Ectodermal cell (in vitro differentiated cells): ENCODE data around the gene UBAC1.
"Not testable (repeated sequence)": the region's sequence is repeated elsewhere in the genome, so short reads cannot be mapped to it uniquely, and the experiment has no call there.

ENCODE experiments used
- H3K27ac ChIP-seq: 2 replicates; pipeline ENCODE4 v1.7.0; 2013; ENCODE audit warnings: mild to moderate bottlenecking, low read depth, low read length; ENCODE audit not compliant: insufficient read depth, poor library complexity, severe bottlenecking
- H3K27me3 ChIP-seq: 2 replicates; pipeline ENCODE4 v1.7.0; 2013; ENCODE audit warnings: mild to moderate bottlenecking, low read length; ENCODE audit not compliant: insufficient read depth, control insufficient read depth, poor library complexity, severe bottlenecking
- H3K36me3 ChIP-seq: one replicate; pipeline ENCODE4 v1.7.0; 2013; ENCODE audit warnings: low read length; ENCODE audit not compliant: control insufficient read depth, insufficient read depth
- H3K4me1 ChIP-seq: one replicate; pipeline ENCODE4 v1.7.0; 2013; ENCODE audit warnings: low read length; ENCODE audit not compliant: control insufficient read depth, insufficient read depth
- H3K4me3 ChIP-seq: 2 replicates; pipeline ENCODE4 v1.7.0; 2013; ENCODE audit warnings: low read depth, low read length, control low read depth; ENCODE audit not compliant: insufficient read depth
- H3K9me3 ChIP-seq: 2 replicates; pipeline ENCODE4 v1.7.0; 2013; ENCODE audit warnings: mild to moderate bottlenecking, low read length, moderate library complexity; ENCODE audit not compliant: control insufficient read depth
- WGBS, 2 experiments: methylation state at CpG; one replicate each; pipeline ENCODE4 v1.1.7; 2013; ENCODE audit warnings: missing lambda C conversion rate in 2 of 2; 5-methylcytosine and 5-hydroxymethylcytosine counted together

UBAC1 gene

GRCh38 chr9:135901826-135902225 is 59.3 kb downstream of the UBAC1 start:
- no peak overlapping the region for H3K27ac ChIP-seq
- no peak overlapping the region for H3K4me3 ChIP-seq
- no peaks in the 10 kb centered on the region for H3K9me3 ChIP-seq
- peaks cover 7% of the 10 kb centered on the region for H3K36me3 ChIP-seq
- 91 to 96% methylated on average over 2 of the region's 2 CpGs for WGBS, 2 experiments
- H3K27me3 ChIP-seq = no peaks in the 10 kb centered on the region
- peaks cover 7% of the 10 kb centered on the region for H3K4me1 ChIP-seq

GRCh38 chr9:135901031-135901758 is 60.0 kb downstream of the UBAC1 start:
- Histone ChIP-seq H3K36me3 (peaks cover 7% of the 10 kb centered on the region), H3K9me3 (no peaks in the 10 kb centered on the region), H3K27me3 (no peaks in the 10 kb centered on the region), H3K4me1 (peaks cover 7% of the 10 kb centered on the region), H3K27ac (no peak overlapping the region), H3K4me3 (no peak overlapping the region)
- WGBS, 2 experiments = 95% methylated on average over 9 of the region's 9 CpGs

- no peak overlapping the region for H3K27ac ChIP-seq
- WGBS, 2 experiments = 95 to 97% methylated on average over 11 of the region's 11 CpGs
- H3K4me3 ChIP-seq = no peak overlapping the region
- H3K36me3 ChIP-seq = peaks cover 9% of the 10 kb centered on the region
- no peaks in the 10 kb centered on the region for H3K9me3 ChIP-seq
- H3K4me1 ChIP-seq = no peaks in the 10 kb centered on the region
- no peaks in the 10 kb centered on the region for H3K27me3 ChIP-seq
Observed at GRCh38 chr9:135898634-135899407, 62.4 kb downstream of the UBAC1 start.

- no peaks in the 10 kb centered on the region for H3K9me3 ChIP-seq
- H3K36me3 ChIP-seq = peaks cover 6% of the 10 kb centered on the region
- no peak overlapping the region for H3K27ac ChIP-seq
- 96 to 97% methylated on average over 2 of the region's 2 CpGs for WGBS, 2 experiments
- no peaks in the 10 kb centered on the region for H3K27me3 ChIP-seq
- H3K4me3 ChIP-seq = no peak overlapping the region
- no peaks in the 10 kb centered on the region for H3K4me1 ChIP-seq
Observed at GRCh38 chr9:135896626-135897025, 64.5 kb downstream of the UBAC1 start.

GRCh38 chr9:135896205-135896604 is 65.0 kb downstream of the UBAC1 start:
- Histone ChIP-seq H3K9me3 (no peaks in the 10 kb centered on the region), H3K4me3 (no peak overlapping the region), H3K27me3 (no peaks in the 10 kb centered on the region), H3K36me3 (peaks cover 4% of the 10 kb centered on the region), H3K27ac (no peak overlapping the region), H3K4me1 (peaks cover 4% of the 10 kb centered on the region)
- WGBS, 2 experiments = 98 to 100% methylated on average over 2 of the region's 3 CpGs

GRCh38 chr9:135895202-135895848 is 65.8 kb downstream of the UBAC1 start:
- WGBS, 2 experiments = 95 to 100% methylated on average over 2 to 4 of the region's 4 CpGs

GRCh38 chr9:135893104-135893503 is 68.1 kb downstream of the UBAC1 start:
- 94 to 95% methylated on average over 1 of the region's 1 CpG for WGBS, 2 experiments
- H3K36me3 ChIP-seq = peaks cover 2% of the 10 kb centered on the region
- no peaks in the 10 kb centered on the region for H3K9me3 ChIP-seq
- H3K4me1 ChIP-seq = peaks cover 34% of the 10 kb centered on the region
- no peak overlapping the region for H3K27ac ChIP-seq
- no peak overlapping the region for H3K4me3 ChIP-seq
- no peaks in the 10 kb centered on the region for H3K27me3 ChIP-seq

More at GRCh38 chr9:135895202-135895848, 65.8 kb downstream of the UBAC1 start:
- Histone ChIP-seq H3K4me1 (peaks cover 12% of the 10 kb centered on the region), H3K4me3 (no peak overlapping the region), H3K9me3 (no peaks in the 10 kb centered on the region), H3K27me3 (no peaks in the 10 kb centered on the region), H3K27ac (no peak overlapping the region), H3K36me3 (peaks cover 2% of the 10 kb centered on the region)

- not testable (repeated sequence) for H3K27ac ChIP-seq, H3K27me3 ChIP-seq, H3K36me3 ChIP-seq, H3K9me3 ChIP-seq, H3K4me3 ChIP-seq
- H3K4me1 ChIP-seq = peaks cover 41% of the 10 kb centered on the region
- WGBS, 2 experiments = 94 to 95% methylated on average over 6 of the region's 6 CpGs
Observed at GRCh38 chr9:135892327-135892726, 68.8 kb downstream of the UBAC1 start.

GRCh38 chr9:135891027-135891631 is 70.0 kb downstream of the UBAC1 start:
- Histone ChIP-seq H3K27ac (no peak overlapping the region), H3K36me3 (peaks cover 2% of the 10 kb centered on the region), H3K4me3 (no peak overlapping the region), H3K9me3 (no peaks in the 10 kb centered on the region), H3K27me3 (no peaks in the 10 kb centered on the region), H3K4me1 (peaks cover 51% of the 10 kb centered on the region)
- WGBS, 2 experiments = 76 to 80% methylated on average over 8 of the region's 8 CpGs
